OCI-M2 (cell line): Measurements from ENCODE around the gene TBX2.
"Not testable (repeated sequence)": the region's sequence is repeated elsewhere in the genome, so short reads cannot be mapped to it uniquely, and the experiment has no call there.

Experiments
- DNase-seq: peaks from one replicate; lab custom pipeline; 2025; ENCODE audit not compliant: unreplicated experiment; lab: John Stamatoyannopoulos, UW

Gene TBX2

GRCh38 chr17:61399131-61400065 lies at the start of gene TBX2:
Gene TBX2, plus strand, starts transcription at chr17:61399843. Its CDS starts 334 bp downstream, at chr17:61400177.
- peak; percentile 44 for DNase-seq

GRCh38 chr17:61351745-61352407 lies 47.8 kb upstream of the TBX2 start:
- no peak for DNase-seq

GRCh38 chr17:61352408-61352770 lies 47.3 kb upstream of the TBX2 start:
- no peak for DNase-seq

- no peak for DNase-seq
Measured at GRCh38 chr17:61352781-61353491, 46.7 kb upstream of the TBX2 start.

GRCh38 chr17:61353615-61354014 lies 46.0 kb upstream of the TBX2 start:
- DNase-seq: no peak

- no peak for DNase-seq
Measured at GRCh38 chr17:61354895-61355874, 44.5 kb upstream of the TBX2 start.

- DNase-seq: not testable (repeated sequence)
Measured at GRCh38 chr17:61357061-61357460, 42.6 kb upstream of the TBX2 start.

- DNase-seq: not testable (repeated sequence)
Measured at GRCh38 chr17:61359513-61359912, 40.1 kb upstream of the TBX2 start.

GRCh38 chr17:61360318-61360943 lies 39.2 kb upstream of the TBX2 start:
- DNase-seq: no peak

- no peak for DNase-seq
Measured at GRCh38 chr17:61361084-61361483, 38.6 kb upstream of the TBX2 start.

GRCh38 chr17:61362396-61362795 lies 37.2 kb upstream of the TBX2 start:
- no peak for DNase-seq

- DNase-seq: no peak
Measured at GRCh38 chr17:61362852-61363600, 36.6 kb upstream of the TBX2 start.

- no peak for DNase-seq
Measured at GRCh38 chr17:61363601-61364462, 35.8 kb upstream of the TBX2 start.

- no peak for DNase-seq
Measured at GRCh38 chr17:61364463-61364846, 35.2 kb upstream of the TBX2 start.

GRCh38 chr17:61366076-61366714 lies 33.4 kb upstream of the TBX2 start:
- DNase-seq: no peak

- DNase-seq: no peak
Measured at GRCh38 chr17:61366715-61367413, 32.8 kb upstream of the TBX2 start.
